ENCODE results near the gene GRK5.

Gene GRK5

GRCh38 chr10:119446441-119447277, 239.3 kb downstream of the GRK5 start:
- Histone ChIP-seq H3K4me3 (ENCODE audit: low read length) (no peak overlapping the region), H3K27me3 (ENCODE audit: control insufficient read depth, insufficient read depth, low read length) (no peaks in the 10 kb centered on the region), H3K9ac (ENCODE audit: low read length) (no peak overlapping the region), H3K27ac (ENCODE audit: low read depth, low read length) (no peak overlapping the region), H3K4me1 (ENCODE audit: control insufficient read depth, insufficient read depth, low read length) (peaks cover 18% of the 10 kb centered on the region), H3K36me3 (ENCODE audit: control insufficient read depth, insufficient read depth, low read length) (peaks cover 7% of the 10 kb centered on the region)

GRCh38 chr10:119447421-119447820, 240.1 kb downstream of the GRK5 start:
- Histone ChIP-seq H3K27ac (ENCODE audit: low read depth, low read length) (no peak overlapping the region), H3K27me3 (ENCODE audit: control insufficient read depth, insufficient read depth, low read length) (no peaks in the 10 kb centered on the region), H3K4me3 (ENCODE audit: low read length) (no peak overlapping the region), H3K9ac (ENCODE audit: low read length) (no peak overlapping the region), H3K4me1 (ENCODE audit: control insufficient read depth, insufficient read depth, low read length) (peaks cover 16% of the 10 kb centered on the region), H3K36me3 (ENCODE audit: control insufficient read depth, insufficient read depth, low read length) (peaks cover 7% of the 10 kb centered on the region)

GRCh38 chr10:119447823-119448546, 240.6 kb downstream of the GRK5 start:
- peaks cover 16% of the 10 kb centered on the region for H3K4me1 ChIP-seq (ENCODE audit: control insufficient read depth, insufficient read depth, low read length)
- H3K27ac ChIP-seq (ENCODE audit: low read depth, low read length), result peak overlapping the region; percentile 27
- H3K27me3 ChIP-seq (ENCODE audit: control insufficient read depth, insufficient read depth, low read length), result no peaks in the 10 kb centered on the region
- H3K36me3 ChIP-seq (ENCODE audit: control insufficient read depth, insufficient read depth, low read length), result peaks cover 7% of the 10 kb centered on the region
- no peak overlapping the region for H3K4me3 ChIP-seq (ENCODE audit: low read length)
- H3K9ac ChIP-seq (ENCODE audit: low read length), result no peak overlapping the region

GRCh38 chr10:119448628-119449584, 241.5 kb downstream of the GRK5 start:
- peak overlapping the region; percentile 27 for H3K27ac ChIP-seq (ENCODE audit: low read depth, low read length)
- H3K4me3 ChIP-seq (ENCODE audit: low read length), result no peak overlapping the region
- peaks cover 16% of the 10 kb centered on the region for H3K4me1 ChIP-seq (ENCODE audit: control insufficient read depth, insufficient read depth, low read length)
- H3K36me3 ChIP-seq (ENCODE audit: control insufficient read depth, insufficient read depth, low read length), result peaks cover 10% of the 10 kb centered on the region
- H3K27me3 ChIP-seq (ENCODE audit: control insufficient read depth, insufficient read depth, low read length), result no peaks in the 10 kb centered on the region
- no peak overlapping the region for H3K9ac ChIP-seq (ENCODE audit: low read length)

- Histone ChIP-seq H3K4me3 (ENCODE audit: low read length) (no peak overlapping the region), H3K27me3 (ENCODE audit: control insufficient read depth, insufficient read depth, low read length) (no peaks in the 10 kb centered on the region), H3K4me1 (ENCODE audit: control insufficient read depth, insufficient read depth, low read length) (peaks cover 16% of the 10 kb centered on the region), H3K27ac (ENCODE audit: low read depth, low read length) (peak overlapping the region; percentile 3), H3K36me3 (ENCODE audit: control insufficient read depth, insufficient read depth, low read length) (peaks cover 10% of the 10 kb centered on the region), H3K9ac (ENCODE audit: low read length) (no peak overlapping the region)
These were observed 242.5 kb downstream of the GRK5 start for GRCh38 chr10:119449760-119450461.

GRCh38 chr10:119450606-119451299, 243.4 kb downstream of the GRK5 start:
- no peak overlapping the region for H3K9ac ChIP-seq (ENCODE audit: low read length)
- no peaks in the 10 kb centered on the region for H3K27me3 ChIP-seq (ENCODE audit: control insufficient read depth, insufficient read depth, low read length)
- H3K27ac ChIP-seq (ENCODE audit: low read depth, low read length), result peak overlapping the region; percentile 3
- peaks cover 16% of the 10 kb centered on the region for H3K4me1 ChIP-seq (ENCODE audit: control insufficient read depth, insufficient read depth, low read length)
- no peak overlapping the region for H3K4me3 ChIP-seq (ENCODE audit: low read length)
- peaks cover 10% of the 10 kb centered on the region for H3K36me3 ChIP-seq (ENCODE audit: control insufficient read depth, insufficient read depth, low read length)

GRCh38 chr10:119451300-119451896, 244.0 kb downstream of the GRK5 start:
- Histone ChIP-seq H3K27me3 (ENCODE audit: control insufficient read depth, insufficient read depth, low read length) (no peaks in the 10 kb centered on the region), H3K27ac (ENCODE audit: low read depth, low read length) (no peak overlapping the region), H3K4me1 (ENCODE audit: control insufficient read depth, insufficient read depth, low read length) (peaks cover 16% of the 10 kb centered on the region), H3K9ac (ENCODE audit: low read length) (no peak overlapping the region), H3K4me3 (ENCODE audit: low read length) (no peak overlapping the region), H3K36me3 (ENCODE audit: control insufficient read depth, insufficient read depth, low read length) (peaks cover 10% of the 10 kb centered on the region)

GRCh38 chr10:119452396-119452795, 245.0 kb downstream of the GRK5 start:
- no peak overlapping the region for H3K27ac ChIP-seq (ENCODE audit: low read depth, low read length)
- no peak overlapping the region for H3K4me3 ChIP-seq (ENCODE audit: low read length)
- H3K9ac ChIP-seq (ENCODE audit: low read length), result no peak overlapping the region
- H3K27me3 ChIP-seq (ENCODE audit: control insufficient read depth, insufficient read depth, low read length), result no peaks in the 10 kb centered on the region
- peaks cover 6% of the 10 kb centered on the region for H3K36me3 ChIP-seq (ENCODE audit: control insufficient read depth, insufficient read depth, low read length)
- peaks cover 16% of the 10 kb centered on the region for H3K4me1 ChIP-seq (ENCODE audit: control insufficient read depth, insufficient read depth, low read length)

GRCh38 chr10:119453313-119453712, 245.9 kb downstream of the GRK5 start:
- H3K9ac ChIP-seq (ENCODE audit: low read length), result no peak overlapping the region
- H3K27ac ChIP-seq (ENCODE audit: low read depth, low read length), result no peak overlapping the region
- H3K4me3 ChIP-seq (ENCODE audit: low read length), result no peak overlapping the region
- peaks cover 6% of the 10 kb centered on the region for H3K36me3 ChIP-seq (ENCODE audit: control insufficient read depth, insufficient read depth, low read length)
- H3K4me1 ChIP-seq (ENCODE audit: control insufficient read depth, insufficient read depth, low read length), result peaks cover 16% of the 10 kb centered on the region
- H3K27me3 ChIP-seq (ENCODE audit: control insufficient read depth, insufficient read depth, low read length), result no peaks in the 10 kb centered on the region

- Histone ChIP-seq H3K36me3 (ENCODE audit: control insufficient read depth, insufficient read depth, low read length) (peaks cover 6% of the 10 kb centered on the region), H3K27ac (ENCODE audit: low read depth, low read length) (no peak overlapping the region), H3K27me3 (ENCODE audit: control insufficient read depth, insufficient read depth, low read length) (no peaks in the 10 kb centered on the region), H3K4me3 (ENCODE audit: low read length) (no peak overlapping the region), H3K4me1 (ENCODE audit: control insufficient read depth, insufficient read depth, low read length) (peaks cover 8% of the 10 kb centered on the region), H3K9ac (ENCODE audit: low read length) (no peak overlapping the region)
These were observed 246.9 kb downstream of the GRK5 start for GRCh38 chr10:119454316-119454715.

GRCh38 chr10:119454990-119455389, 247.6 kb downstream of the GRK5 start:
- Histone ChIP-seq H3K36me3 (ENCODE audit: control insufficient read depth, insufficient read depth, low read length) (peaks cover 6% of the 10 kb centered on the region), H3K27ac (ENCODE audit: low read depth, low read length) (no peak overlapping the region)

More at GRCh38 chr10:119454990-119455389, 247.6 kb downstream of the GRK5 start:
- Histone ChIP-seq H3K27me3 (ENCODE audit: control insufficient read depth, insufficient read depth, low read length) (no peaks in the 10 kb centered on the region), H3K4me3 (ENCODE audit: low read length) (no peak overlapping the region), H3K9ac (ENCODE audit: low read length) (no peak overlapping the region), H3K4me1 (ENCODE audit: control insufficient read depth, insufficient read depth, low read length) (peaks cover 6% of the 10 kb centered on the region)
